K562 (cell line): ENCODE results near the gene TRIM3.

Experiments used
- CTCF ChIP-seq, 3 experiments: IDR thresholded peaks in 2 of 3; conservative IDR thresholded peaks in 1 of 3; 2 replicates each; pipeline ENCODE4 v1.5.1; 2011 to 2012; ENCODE audit warnings: low read length in 3 of 3, mild to moderate bottlenecking in 3 of 3, control low read depth in 2 of 3, improper control_type of control experiment in 1 of 3, inconsistent platforms in 1 of 3, low read depth in 1 of 3, mixed read lengths in 1 of 3, moderate library complexity in 1 of 3; ENCODE audit not compliant: insufficient read depth in 2 of 3
- POU5F1 ChIP-seq: fragments of 150-350 bp; IDR thresholded peaks from 2 replicates; pipeline ENCODE4 v1.6.1; 2014; ENCODE audit warnings: borderline replicate concordance, low read length, low read depth, mild to moderate bottlenecking; ENCODE audit not compliant: partially characterized antibody
- TF ChIP-seq, protein P1 (sequence below): IDR thresholded peaks from 3 replicates; pipeline ENCODE4 v1.6.1; 2011; ENCODE audit warnings: borderline replicate concordance, mild to moderate bottlenecking, moderate library complexity; ENCODE audit not compliant: insufficient read length; ENCODE audit errors: extremely low read depth
- TF ChIP-seq, protein P2 (sequence below): sonication (generic); formaldehyde crosslinking; IDR thresholded peaks from 2 replicates; pipeline ENCODE4 v1.8.1; 2022; ENCODE audit warnings: missing genetic modification reagents

DNA sequence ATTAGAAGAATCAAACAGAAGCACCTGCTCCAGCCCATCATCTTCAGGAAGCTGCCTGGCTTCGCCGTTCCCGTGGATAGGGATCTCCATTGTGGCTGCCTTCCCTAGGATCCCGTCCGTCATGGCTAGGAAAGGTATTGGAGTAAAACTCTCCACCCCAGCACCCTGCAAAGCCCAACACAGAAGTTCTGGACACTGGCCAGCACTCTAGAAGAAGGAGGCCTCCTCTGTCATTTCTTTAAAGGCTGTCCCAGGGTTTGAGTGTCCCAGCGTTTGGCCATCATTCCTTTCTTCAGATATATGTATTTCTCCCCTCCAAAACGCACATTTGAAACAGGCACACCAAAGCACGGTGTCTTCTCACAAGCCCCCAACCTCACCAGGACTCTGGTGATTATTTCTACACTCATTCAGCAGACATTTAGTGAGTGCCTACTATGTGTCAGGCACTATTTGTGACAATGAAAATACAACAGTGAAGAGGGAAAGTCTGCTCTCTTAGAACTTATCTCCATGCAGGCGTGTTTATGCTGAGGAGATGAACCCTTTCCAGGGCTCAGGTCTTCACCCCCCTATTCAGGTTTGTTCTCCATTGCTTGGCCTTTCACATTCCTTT lies 6.7 kb upstream of the TRIM3 start:
- TF ChIP-seq CTCF (IDR thresholded peaks at IDR 0.05 in 2 of 3, conservative IDR thresholded peaks at IDR 0.05 in 1 of 3; ENCODE audit: insufficient read depth in 2 of 3, low read depth in 1 of 3, low read length in 3 of 3) = no peak
- TF ChIP-seq, protein P1, sequence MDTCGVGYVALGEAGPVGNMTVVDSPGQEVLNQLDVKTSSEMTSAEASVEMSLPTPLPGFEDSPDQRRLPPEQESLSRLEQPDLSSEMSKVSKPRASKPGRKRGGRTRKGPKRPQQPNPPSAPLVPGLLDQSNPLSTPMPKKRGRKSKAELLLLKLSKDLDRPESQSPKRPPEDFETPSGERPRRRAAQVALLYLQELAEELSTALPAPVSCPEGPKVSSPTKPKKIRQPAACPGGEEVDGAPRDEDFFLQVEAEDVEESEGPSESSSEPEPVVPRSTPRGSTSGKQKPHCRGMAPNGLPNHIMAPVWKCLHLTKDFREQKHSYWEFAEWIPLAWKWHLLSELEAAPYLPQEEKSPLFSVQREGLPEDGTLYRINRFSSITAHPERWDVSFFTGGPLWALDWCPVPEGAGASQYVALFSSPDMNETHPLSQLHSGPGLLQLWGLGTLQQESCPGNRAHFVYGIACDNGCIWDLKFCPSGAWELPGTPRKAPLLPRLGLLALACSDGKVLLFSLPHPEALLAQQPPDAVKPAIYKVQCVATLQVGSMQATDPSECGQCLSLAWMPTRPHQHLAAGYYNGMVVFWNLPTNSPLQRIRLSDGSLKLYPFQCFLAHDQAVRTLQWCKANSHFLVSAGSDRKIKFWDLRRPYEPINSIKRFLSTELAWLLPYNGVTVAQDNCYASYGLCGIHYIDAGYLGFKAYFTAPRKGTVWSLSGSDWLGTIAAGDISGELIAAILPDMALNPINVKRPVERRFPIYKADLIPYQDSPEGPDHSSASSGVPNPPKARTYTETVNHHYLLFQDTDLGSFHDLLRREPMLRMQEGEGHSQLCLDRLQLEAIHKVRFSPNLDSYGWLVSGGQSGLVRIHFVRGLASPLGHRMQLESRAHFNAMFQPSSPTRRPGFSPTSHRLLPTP = no peak
- TF ChIP-seq, protein P2, sequence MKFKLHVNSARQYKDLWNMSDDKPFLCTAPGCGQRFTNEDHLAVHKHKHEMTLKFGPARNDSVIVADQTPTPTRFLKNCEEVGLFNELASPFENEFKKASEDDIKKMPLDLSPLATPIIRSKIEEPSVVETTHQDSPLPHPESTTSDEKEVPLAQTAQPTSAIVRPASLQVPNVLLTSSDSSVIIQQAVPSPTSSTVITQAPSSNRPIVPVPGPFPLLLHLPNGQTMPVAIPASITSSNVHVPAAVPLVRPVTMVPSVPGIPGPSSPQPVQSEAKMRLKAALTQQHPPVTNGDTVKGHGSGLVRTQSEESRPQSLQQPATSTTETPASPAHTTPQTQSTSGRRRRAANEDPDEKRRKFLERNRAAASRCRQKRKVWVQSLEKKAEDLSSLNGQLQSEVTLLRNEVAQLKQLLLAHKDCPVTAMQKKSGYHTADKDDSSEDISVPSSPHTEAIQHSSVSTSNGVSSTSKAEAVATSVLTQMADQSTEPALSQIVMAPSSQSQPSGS (CRISPR knock-in tag) = no peak
- no peak for TF ChIP-seq POU5F1
